ENCODE measurements around the gene NRF1. TPM values are rescaled to one million over a fixed set of nuclear protein-coding genes. Genes with fewer than 3 reads are reported as not detected.

Gene NRF1
- total RNA-seq, 1 donor, result 14.0 TPM

GRCh38 chr7:129784783-129785684 lies 173.5 kb downstream of the NRF1 start:
- no peak for TF ChIP-seq CTCF (IDR thresholded peaks at IDR 0.05; ENCODE audit: insufficient read depth, low read length)
- no peak for DNase-seq (ENCODE audit: low read depth)
- H3K4me3 ChIP-seq (ENCODE audit: low read depth, low read length), result no peak overlapping the region

GRCh38 chr7:129785685-129786514 lies 174.4 kb downstream of the NRF1 start:
- H3K4me3 ChIP-seq (ENCODE audit: low read depth, low read length), result no peak overlapping the region
- no peak for DNase-seq (ENCODE audit: low read depth)
- no peak for TF ChIP-seq CTCF (IDR thresholded peaks at IDR 0.05; ENCODE audit: insufficient read depth, low read length)

GRCh38 chr7:129786825-129787563 lies 175.5 kb downstream of the NRF1 start:
- no peak for TF ChIP-seq CTCF (IDR thresholded peaks at IDR 0.05; ENCODE audit: insufficient read depth, low read length)
- no peak overlapping the region for H3K4me3 ChIP-seq (ENCODE audit: low read depth, low read length)
- DNase-seq (ENCODE audit: low read depth), result no peak

- DNase-seq (ENCODE audit: low read depth), result no peak
- no peak for TF ChIP-seq CTCF (IDR thresholded peaks at IDR 0.05; ENCODE audit: insufficient read depth, low read length)
- no peak overlapping the region for H3K4me3 ChIP-seq (ENCODE audit: low read depth, low read length)
These were observed 177.5 kb downstream of the NRF1 start for GRCh38 chr7:129789000-129789399.

- H3K4me3 ChIP-seq (ENCODE audit: low read depth, low read length), result no peak overlapping the region
- no peak for DNase-seq (ENCODE audit: low read depth)
- no peak for TF ChIP-seq CTCF (IDR thresholded peaks at IDR 0.05; ENCODE audit: insufficient read depth, low read length)
These were observed 178.1 kb downstream of the NRF1 start for GRCh38 chr7:129789652-129790051.

- no peak for TF ChIP-seq CTCF (IDR thresholded peaks at IDR 0.05; ENCODE audit: insufficient read depth, low read length)
- DNase-seq (ENCODE audit: low read depth), result peak; percentile 9
- H3K4me3 ChIP-seq (ENCODE audit: low read depth, low read length), result no peak overlapping the region
These were observed 178.6 kb downstream of the NRF1 start for GRCh38 chr7:129790136-129790535.
